Smooth muscle cell (in vitro differentiated cells): Measurements from ENCODE around the gene POLD1. TPM values are rescaled to one million over a fixed set of nuclear protein-coding genes. Genes with fewer than 3 reads are reported as not detected.

Source experiments
- DNase-seq: peaks from one replicate; lab custom pipeline; 2025; ENCODE audit not compliant: unreplicated experiment; lab: John Stamatoyannopoulos, UW
- H2AFZ ChIP-seq: fragments of 200-600 bp; sonication (generic); 2 replicates; pipeline ENCODE4 v1.6.0; 2016; ENCODE audit warnings: antibody characterized with exemption, low read depth, mild to moderate bottlenecking
- H3F3A ChIP-seq: fragments of 200-600 bp; sonication (generic); 2 replicates; pipeline ENCODE4 v1.6.0; 2017; ENCODE audit warnings: antibody characterized with exemption, low read depth
- H3K27ac ChIP-seq: fragments of 200-600 bp; sonication (generic); 2 replicates; pipeline ENCODE4 v1.5.1; 2016; ENCODE audit warnings: low read depth, mild to moderate bottlenecking
- H3K27me3 ChIP-seq: fragments of 200-600 bp; sonication (generic); 2 replicates; pipeline ENCODE4 v1.6.1; 2016; ENCODE audit warnings: low read depth, mild to moderate bottlenecking
- H3K36me3 ChIP-seq: fragments of 200-600 bp; sonication (generic); 2 replicates; pipeline ENCODE4 v1.5.1; 2016; ENCODE audit warnings: low read depth
- H3K4me1 ChIP-seq: fragments of 200-600 bp; sonication (generic); 2 replicates; pipeline ENCODE4 v1.5.1; 2016; ENCODE audit warnings: low read depth
- H3K4me2 ChIP-seq: fragments of 200-600 bp; sonication (generic); 2 replicates; pipeline ENCODE4 v1.6.0; 2016; ENCODE audit warnings: mild to moderate bottlenecking
- H3K4me3 ChIP-seq: fragments of 200-600 bp; sonication (generic); 2 replicates; pipeline ENCODE4 v1.5.1; 2016; ENCODE audit warnings: mild to moderate bottlenecking
- H3K79me2 ChIP-seq: fragments of 200-600 bp; sonication (generic); 2 replicates; pipeline ENCODE4 v1.6.0; 2016; ENCODE audit warnings: low read depth, mild to moderate bottlenecking
- H3K9ac ChIP-seq: fragments of 200-600 bp; sonication (generic); 2 replicates; pipeline ENCODE4 v1.6.0; 2016; ENCODE audit warnings: low read depth
- H3K9me3 ChIP-seq: fragments of 200-600 bp; sonication (generic); replicated peaks from 2 replicates; pipeline ENCODE4 v1.5.1; 2016; ENCODE audit warnings: low read depth
- H4K20me1 ChIP-seq: fragments of 200-600 bp; sonication (generic); 2 replicates; pipeline ENCODE4 v1.6.0; 2016; ENCODE audit warnings: low read depth
- CTCF ChIP-seq: fragments of 200-600 bp; sonication (generic); IDR thresholded peaks from 2 replicates; pipeline ENCODE4 v1.5.1; 2017; ENCODE audit warnings: borderline replicate concordance, mild to moderate bottlenecking, antibody characterized with exemption; ENCODE audit not compliant: insufficient read depth, poor library complexity, severe bottlenecking
- WGBS: methylation state at CpG from one replicate; pipeline ENCODE4 v1.1.7; 2016; ENCODE audit warnings: low lambda C conversion rate; 5-methylcytosine and 5-hydroxymethylcytosine counted together
- polyA plus RNA-seq: library from polyadenylated mRNA; unstranded; fragments of >200 nt; fragmentation: Nextera tagmentation; extraction: Ambion mirVana; gene quantifications from 2 replicates; pipeline ENCODE4 v1.2.1, GENCODE V29; 2016
- total RNA-seq: library from RNA; depleted of rRNA; stranded (reverse); fragments of >200 nt; gene quantifications from 2 replicates; pipeline ENCODE4 v1.2.3, GENCODE V29; 2014

POLD1 gene
- total and polyA plus RNA-seq, 2 experiments from 2014 or later = 14.9 to 37.6 TPM

- Histone ChIP-seq H3K36me3 (no peaks in the 10 kb centered on the region), H3K79me2 (no peaks in the 10 kb centered on the region), H3K4me3 (no peak overlapping the region), H4K20me1 (no peaks in the 10 kb centered on the region), H2AFZ (no peak overlapping the region), H3K4me1 (peaks cover 7% of the 10 kb centered on the region), H3F3A (no peaks in the 10 kb centered on the region), H3K9me3 (no peaks in the 10 kb centered on the region), H3K9ac (no peak overlapping the region), H3K27me3 (peaks cover 28% of the 10 kb centered on the region), H3K4me2 (no peak overlapping the region), H3K27ac (no peak overlapping the region)
- WGBS = 93% methylated on average over 16 of the region's 18 CpGs
- no peak for DNase-seq
- TF ChIP-seq CTCF = no peak
Observed at GRCh38 chr19:50422397-50423278, 38.5 kb downstream of the POLD1 start.

GRCh38 chr19:50423279-50424113, 39.3 kb downstream of the POLD1 start:
- Histone ChIP-seq H3K9ac (no peak overlapping the region), H3K4me1 (peaks cover 7% of the 10 kb centered on the region), H3K27me3 (peaks cover 20% of the 10 kb centered on the region), H4K20me1 (no peaks in the 10 kb centered on the region), H3K4me2 (no peak overlapping the region), H3K4me3 (no peak overlapping the region), H3K27ac (no peak overlapping the region), H3K79me2 (no peaks in the 10 kb centered on the region), H2AFZ (no peak overlapping the region), H3F3A (no peaks in the 10 kb centered on the region), H3K36me3 (no peaks in the 10 kb centered on the region), H3K9me3 (no peaks in the 10 kb centered on the region)
- no peak for TF ChIP-seq CTCF
- WGBS = 92% methylated on average over 22 of the region's 22 CpGs
- DNase-seq = no peak

- no peaks in the 10 kb centered on the region for H3K4me1 ChIP-seq
- no peak overlapping the region for H3K4me2 ChIP-seq
- TF ChIP-seq CTCF = no peak
- H3K27me3 ChIP-seq = no peaks in the 10 kb centered on the region
- H3F3A ChIP-seq = no peaks in the 10 kb centered on the region
- no peak overlapping the region for H3K9ac ChIP-seq
- H3K9me3 ChIP-seq = no peaks in the 10 kb centered on the region
- H4K20me1 ChIP-seq = no peaks in the 10 kb centered on the region
- 84% methylated on average over 7 of the region's 7 CpGs for WGBS
- H2AFZ ChIP-seq = no peak overlapping the region
- H3K4me3 ChIP-seq = no peak overlapping the region
- no peaks in the 10 kb centered on the region for H3K79me2 ChIP-seq
- no peaks in the 10 kb centered on the region for H3K36me3 ChIP-seq
- DNase-seq = no peak
- H3K27ac ChIP-seq = no peak overlapping the region
Observed at GRCh38 chr19:50425581-50425980, 41.4 kb downstream of the POLD1 start.
